Loucy (cell line): Measurements from ENCODE around the gene RAF1.

ENCODE experiments used
- H2AFZ ChIP-seq: fragments of 200-600 bp; sonication (generic); 2 replicates; pipeline ENCODE4 v1.6.0; 2016; ENCODE audit warnings: antibody characterized with exemption, mild to moderate bottlenecking, low read length, moderate library complexity
- H3F3A ChIP-seq: fragments of 200-600 bp; 2 replicates; pipeline ENCODE4 v1.6.0; 2016; ENCODE audit warnings: antibody characterized with exemption, low read depth, mild to moderate bottlenecking
- H3K27me3 ChIP-seq: fragments of 200-600 bp; sonication (generic); 2 replicates; pipeline ENCODE4 v1.6.1; 2014; ENCODE audit warnings: low read length, mild to moderate bottlenecking; ENCODE audit not compliant: insufficient read depth, poor library complexity, severe bottlenecking
- H3K36me3 ChIP-seq: fragments of 200-600 bp; sonication (generic); 2 replicates; pipeline ENCODE4 v1.6.1; 2016; ENCODE audit warnings: low read length; ENCODE audit not compliant: insufficient read depth
- H3K4me1 ChIP-seq: fragments of 200-600 bp; sonication (generic); 2 replicates; pipeline ENCODE4 v1.5.1; 2014; ENCODE audit warnings: low read length, mild to moderate bottlenecking; ENCODE audit not compliant: insufficient read depth, poor library complexity, severe bottlenecking
- H3K4me2 ChIP-seq: fragments of 200-600 bp; sonication (generic); 2 replicates; pipeline ENCODE4 v1.6.0; 2014; ENCODE audit warnings: antibody characterized with exemption, low read length, low read depth, mild to moderate bottlenecking; ENCODE audit not compliant: poor library complexity, severe bottlenecking
- H3K4me3 ChIP-seq: fragments of 200-600 bp; sonication (generic); 2 replicates; pipeline ENCODE4 v1.5.1; 2014; ENCODE audit warnings: low read length, mild to moderate bottlenecking, mixed read lengths; ENCODE audit not compliant: poor library complexity, severe bottlenecking
- H3K79me2 ChIP-seq: fragments of 200-600 bp; sonication (generic); 2 replicates; pipeline ENCODE4 v1.6.1; 2014; ENCODE audit warnings: low read length; ENCODE audit not compliant: insufficient read depth
- H3K9ac ChIP-seq: fragments of 200-600 bp; sonication (generic); 2 replicates; pipeline ENCODE4 v1.6.0; 2014; ENCODE audit warnings: mild to moderate bottlenecking, low read depth, low read length, moderate library complexity; ENCODE audit not compliant: poor library complexity, severe bottlenecking
- H3K9me2 ChIP-seq: fragments of 200-600 bp; sonication (generic); replicated peaks from 2 replicates; pipeline ENCODE4 v1.6.1; 2016; ENCODE audit warnings: low read depth, low read length, mixed read lengths
- H3K9me3 ChIP-seq: fragments of 200-600 bp; sonication (generic); 2 replicates; pipeline ENCODE4 v1.6.1; 2014; ENCODE audit warnings: mild to moderate bottlenecking, antibody characterized with exemption, low read length, low read depth; ENCODE audit not compliant: insufficient read depth
- H4K20me1 ChIP-seq: fragments of 200-600 bp; sonication (generic); 2 replicates; pipeline ENCODE4 v1.6.0; 2014; ENCODE audit warnings: antibody characterized with exemption, low read length, mild to moderate bottlenecking; ENCODE audit not compliant: insufficient read depth, poor library complexity, severe bottlenecking
- EZH2phosphoT487 ChIP-seq: fragments of 200-600 bp; IDR thresholded peaks from 2 replicates; pipeline ENCODE4 v1.6.1; 2018; ENCODE audit warnings: antibody characterized with exemption, mild to moderate bottlenecking, moderate library complexity, borderline replicate concordance
- TF ChIP-seq, protein P1 (sequence below): fragments of 200-600 bp; sonication (generic); conservative IDR thresholded peaks from 2 replicates; pipeline ENCODE4 v1.5.1; 2014; ENCODE audit warnings: mild to moderate bottlenecking, antibody characterized with exemption, low read length

Gene RAF1

GRCh38 chr3:12624056-12624455 lies 39.9 kb downstream of the RAF1 start:
- no peak for TF ChIP-seq EZH2phosphoT487
- TF ChIP-seq, protein P1, sequence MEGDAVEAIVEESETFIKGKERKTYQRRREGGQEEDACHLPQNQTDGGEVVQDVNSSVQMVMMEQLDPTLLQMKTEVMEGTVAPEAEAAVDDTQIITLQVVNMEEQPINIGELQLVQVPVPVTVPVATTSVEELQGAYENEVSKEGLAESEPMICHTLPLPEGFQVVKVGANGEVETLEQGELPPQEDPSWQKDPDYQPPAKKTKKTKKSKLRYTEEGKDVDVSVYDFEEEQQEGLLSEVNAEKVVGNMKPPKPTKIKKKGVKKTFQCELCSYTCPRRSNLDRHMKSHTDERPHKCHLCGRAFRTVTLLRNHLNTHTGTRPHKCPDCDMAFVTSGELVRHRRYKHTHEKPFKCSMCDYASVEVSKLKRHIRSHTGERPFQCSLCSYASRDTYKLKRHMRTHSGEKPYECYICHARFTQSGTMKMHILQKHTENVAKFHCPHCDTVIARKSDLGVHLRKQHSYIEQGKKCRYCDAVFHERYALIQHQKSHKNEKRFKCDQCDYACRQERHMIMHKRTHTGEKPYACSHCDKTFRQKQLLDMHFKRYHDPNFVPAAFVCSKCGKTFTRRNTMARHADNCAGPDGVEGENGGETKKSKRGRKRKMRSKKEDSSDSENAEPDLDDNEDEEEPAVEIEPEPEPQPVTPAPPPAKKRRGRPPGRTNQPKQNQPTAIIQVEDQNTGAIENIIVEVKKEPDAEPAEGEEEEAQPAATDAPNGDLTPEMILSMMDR: no peak
- Histone ChIP-seq H3F3A (peaks cover 3% of the 10 kb centered on the region; the same call in 1 of the 2 replicates), H3K9me3 (no peaks in the 10 kb centered on the region), H3K36me3 (no peaks in the 10 kb centered on the region), H3K27me3 (no peaks in the 10 kb centered on the region), H2AFZ (no peak overlapping the region), H3K4me3 (no peak overlapping the region), H3K9me2 (no peaks in the 10 kb centered on the region), H3K4me1 (peaks cover 13% of the 10 kb centered on the region), H3K9ac (no peak overlapping the region), H3K79me2 (peaks cover 96% of the 10 kb centered on the region), H4K20me1 (peaks cover 89% of the 10 kb centered on the region), H3K4me2 (no peak overlapping the region)

DNA sequence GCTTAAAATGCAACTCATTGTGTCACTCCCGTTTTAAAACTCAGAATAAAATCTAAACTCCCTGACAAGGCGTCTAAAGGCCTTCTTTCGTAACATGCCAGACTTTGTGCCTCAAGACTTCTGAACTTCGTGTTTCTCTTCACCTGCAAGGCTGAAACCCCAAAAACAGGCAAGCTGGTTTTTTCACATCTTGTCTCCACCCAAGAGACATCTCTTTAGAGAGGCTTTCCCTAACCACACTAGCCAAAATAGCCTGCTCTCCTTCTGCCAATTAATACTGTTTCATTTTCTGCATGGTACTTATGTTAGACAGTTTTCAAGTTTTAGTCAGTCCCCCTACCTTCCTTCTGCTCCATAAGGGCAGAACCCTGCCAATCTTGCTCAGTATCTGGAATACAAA lies 41.6 kb downstream of the RAF1 start:
- Histone ChIP-seq H3K79me2 (peaks cover 86% of the 10 kb centered on the region), H3K9me2 (no peaks in the 10 kb centered on the region), H3K9me3 (no peaks in the 10 kb centered on the region), H3K9ac (no peak overlapping the region), H3K36me3 (peaks cover 15% of the 10 kb centered on the region), H3K27me3 (no peaks in the 10 kb centered on the region), H2AFZ (no peak overlapping the region), H3K4me1 (peaks cover 13% of the 10 kb centered on the region), H4K20me1 (peaks cover 81% of the 10 kb centered on the region), H3K4me2 (no peak overlapping the region), H3F3A (no peaks in the 10 kb centered on the region), H3K4me3 (no peak overlapping the region)
- TF ChIP-seq EZH2phosphoT487: no peak
- TF ChIP-seq, protein P1: no peak

GRCh38 chr3:12620729-12621128 lies 43.2 kb downstream of the RAF1 start:
- Histone ChIP-seq H3K9me3 (no peaks in the 10 kb centered on the region), H4K20me1 (peaks cover 72% of the 10 kb centered on the region), H3K79me2 (peaks cover 78% of the 10 kb centered on the region), H3K4me1 (peaks cover 7% of the 10 kb centered on the region), H3K27me3 (no peaks in the 10 kb centered on the region), H3F3A (no peaks in the 10 kb centered on the region), H3K4me3 (no peak overlapping the region), H2AFZ (no peak overlapping the region), H3K4me2 (no peak overlapping the region), H3K9ac (no peak overlapping the region), H3K36me3 (peaks cover 30% of the 10 kb centered on the region), H3K9me2 (no peaks in the 10 kb centered on the region)
- no peak for TF ChIP-seq EZH2phosphoT487
- TF ChIP-seq, protein P1: no peak
